Measurements from ENCODE around the gene ABCA2.

Gene ABCA2

DNA sequence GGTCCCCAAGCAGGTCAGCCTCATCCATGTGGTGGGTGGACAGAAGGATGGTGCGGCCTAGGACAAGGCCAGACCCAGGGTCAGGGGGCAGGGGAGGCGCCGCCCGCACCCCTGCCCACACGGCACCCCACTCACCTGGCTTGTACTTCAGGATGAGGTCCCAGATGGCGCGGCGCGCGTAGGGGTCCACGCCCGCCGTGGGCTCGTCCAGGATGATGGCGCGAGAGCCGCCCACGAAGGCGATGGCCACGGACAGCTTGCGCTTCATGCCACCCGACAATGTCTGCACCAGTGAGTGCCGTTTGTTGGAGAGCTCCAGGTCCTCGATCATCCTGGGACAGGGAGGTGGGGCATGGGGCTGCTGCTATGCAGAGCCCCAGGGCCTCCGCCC is 12.5 kb downstream of the ABCA2 start:
- TF ChIP-seq, protein P1, sequence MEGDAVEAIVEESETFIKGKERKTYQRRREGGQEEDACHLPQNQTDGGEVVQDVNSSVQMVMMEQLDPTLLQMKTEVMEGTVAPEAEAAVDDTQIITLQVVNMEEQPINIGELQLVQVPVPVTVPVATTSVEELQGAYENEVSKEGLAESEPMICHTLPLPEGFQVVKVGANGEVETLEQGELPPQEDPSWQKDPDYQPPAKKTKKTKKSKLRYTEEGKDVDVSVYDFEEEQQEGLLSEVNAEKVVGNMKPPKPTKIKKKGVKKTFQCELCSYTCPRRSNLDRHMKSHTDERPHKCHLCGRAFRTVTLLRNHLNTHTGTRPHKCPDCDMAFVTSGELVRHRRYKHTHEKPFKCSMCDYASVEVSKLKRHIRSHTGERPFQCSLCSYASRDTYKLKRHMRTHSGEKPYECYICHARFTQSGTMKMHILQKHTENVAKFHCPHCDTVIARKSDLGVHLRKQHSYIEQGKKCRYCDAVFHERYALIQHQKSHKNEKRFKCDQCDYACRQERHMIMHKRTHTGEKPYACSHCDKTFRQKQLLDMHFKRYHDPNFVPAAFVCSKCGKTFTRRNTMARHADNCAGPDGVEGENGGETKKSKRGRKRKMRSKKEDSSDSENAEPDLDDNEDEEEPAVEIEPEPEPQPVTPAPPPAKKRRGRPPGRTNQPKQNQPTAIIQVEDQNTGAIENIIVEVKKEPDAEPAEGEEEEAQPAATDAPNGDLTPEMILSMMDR (conservative IDR thresholded peaks at IDR 0.05; ENCODE audit: low read depth, low read length): no peak
- no peak overlapping the region for H3K4me3 ChIP-seq (ENCODE audit: low read length)
- DNase-seq (ENCODE audit: low read depth): no peak

DNA sequence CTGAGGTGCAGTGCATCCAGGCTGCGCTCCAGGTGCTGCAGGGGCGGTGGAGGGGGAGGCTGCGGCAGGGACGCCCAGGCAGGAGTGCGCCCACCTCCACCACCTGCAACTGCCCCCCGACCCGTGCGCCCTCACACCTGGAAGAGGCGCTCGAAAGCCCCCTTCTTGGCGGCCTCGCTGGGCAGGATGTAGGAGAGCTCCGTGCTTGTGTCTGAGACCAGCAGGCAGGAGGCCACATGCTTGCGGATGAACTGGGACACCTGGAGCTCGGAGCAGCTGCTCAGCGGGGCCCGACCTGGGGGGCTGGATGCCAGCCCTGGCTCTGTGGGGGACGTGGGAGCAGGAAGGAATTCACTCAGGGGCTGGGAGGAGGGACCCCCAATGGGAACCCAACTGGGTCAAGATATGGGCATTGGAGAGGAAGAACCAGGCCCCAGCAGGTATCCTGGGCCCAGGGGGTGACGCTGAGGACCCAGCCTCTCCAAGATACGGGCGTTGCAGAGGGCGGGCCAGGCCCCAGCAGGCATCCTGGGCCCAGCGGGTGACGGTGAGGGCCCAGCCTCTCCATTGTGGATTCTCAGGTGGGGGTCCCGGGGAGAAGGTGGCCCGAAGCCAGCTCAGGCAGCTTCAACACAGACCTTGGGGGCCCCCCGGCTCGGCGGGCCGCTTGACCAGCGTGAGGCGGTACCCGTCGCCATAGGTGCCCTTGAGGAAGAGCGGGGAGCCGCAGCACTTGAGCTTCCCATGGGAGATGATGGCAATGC is 13.1 kb downstream of the ABCA2 start:
- H3K4me3 ChIP-seq (ENCODE audit: low read length): no peak overlapping the region
- no peak for DNase-seq (ENCODE audit: low read depth)
- TF ChIP-seq, protein P1 (conservative IDR thresholded peaks at IDR 0.05; ENCODE audit: low read depth, low read length): no peak

DNA sequence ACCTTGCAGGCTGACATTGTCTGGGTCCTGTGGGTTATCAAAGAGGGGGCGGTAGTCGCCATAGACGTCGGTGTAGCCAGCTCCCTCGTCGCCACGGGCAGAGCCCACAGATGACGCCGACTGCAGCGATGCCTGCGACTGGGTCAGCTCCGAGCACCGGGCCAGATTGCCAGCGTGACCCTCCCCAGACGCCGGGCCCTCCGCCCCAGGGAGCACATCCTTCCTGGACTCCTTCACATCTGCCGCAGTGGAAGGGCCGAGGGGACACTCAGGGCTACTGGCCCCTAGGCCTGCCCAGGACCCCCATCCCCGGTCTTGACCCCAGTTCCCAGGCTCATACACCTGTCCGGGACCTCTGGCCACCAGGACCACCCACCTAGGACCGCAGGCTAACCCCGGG is 13.9 kb downstream of the ABCA2 start:
- no peak overlapping the region for H3K4me3 ChIP-seq (ENCODE audit: low read length)
- TF ChIP-seq, protein P1 (conservative IDR thresholded peaks at IDR 0.05; ENCODE audit: low read depth, low read length): no peak
- no peak for DNase-seq (ENCODE audit: low read depth)

DNA sequence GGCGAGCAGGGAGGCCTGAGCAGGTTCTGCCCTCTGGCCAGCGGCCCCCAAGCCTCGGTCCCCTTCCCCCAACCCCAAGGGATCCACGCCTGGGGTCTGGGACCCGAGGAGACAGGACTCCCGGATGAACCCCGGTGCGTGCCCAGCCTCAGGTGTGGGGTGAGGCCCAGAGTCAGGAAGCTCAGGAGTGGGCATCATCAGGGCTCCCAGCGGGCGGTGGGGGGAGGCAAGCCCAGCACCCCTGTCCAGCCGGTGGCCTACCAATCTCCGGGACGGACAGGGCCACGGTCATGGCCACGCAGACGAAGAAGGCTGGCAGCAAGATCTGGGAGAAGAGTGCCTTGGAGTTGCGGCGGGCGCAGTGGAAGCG is 14.5 kb downstream of the ABCA2 start:
- TF ChIP-seq, protein P1 (conservative IDR thresholded peaks at IDR 0.05; ENCODE audit: low read depth, low read length): no peak
- DNase-seq (ENCODE audit: low read depth): no peak
- no peak overlapping the region for H3K4me3 ChIP-seq (ENCODE audit: low read length)

DNA sequence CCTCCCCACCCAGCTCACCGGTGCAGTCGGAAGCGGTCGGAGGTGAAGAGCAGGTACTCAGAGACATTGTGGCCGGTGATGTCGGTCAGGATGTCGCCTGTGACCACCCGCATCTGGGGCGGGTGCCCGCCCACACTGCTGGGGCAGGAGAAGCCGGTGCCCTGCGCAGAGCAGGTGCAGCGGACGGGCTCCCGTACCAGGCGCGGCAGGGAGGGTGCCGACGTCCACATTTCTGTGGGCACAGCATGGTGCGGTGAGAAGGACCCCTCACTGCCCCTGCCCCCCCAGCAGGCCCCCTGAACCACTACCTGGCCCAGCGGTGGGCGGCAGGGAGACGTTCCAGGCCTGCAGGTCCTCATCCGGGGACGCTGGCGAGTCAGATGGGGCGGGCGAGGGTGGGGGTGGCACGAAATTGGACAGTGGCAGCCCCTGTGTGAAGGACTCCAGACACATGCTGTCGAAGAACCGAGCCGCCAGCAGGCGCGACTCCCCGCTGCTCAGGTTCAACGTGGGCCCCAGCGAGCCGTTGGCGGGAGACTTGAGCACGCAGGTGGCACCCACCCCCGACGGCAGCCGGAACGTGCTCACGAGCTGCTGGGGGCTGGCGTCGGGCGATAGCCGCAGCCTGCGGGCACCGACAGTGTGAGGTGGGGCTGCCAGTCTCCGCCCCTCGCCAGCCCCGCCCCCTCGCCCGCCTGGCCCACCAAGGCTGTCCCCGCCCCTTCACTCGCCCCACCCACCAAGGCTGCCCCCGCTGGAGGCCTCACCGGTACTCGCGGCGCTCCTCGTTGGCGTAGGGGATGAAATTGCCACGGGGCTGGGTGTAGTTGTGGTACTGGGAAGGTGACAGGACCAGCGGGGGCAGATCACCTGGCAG is 15.1 kb downstream of the ABCA2 start:
- H3K4me3 ChIP-seq (ENCODE audit: low read length): no peak overlapping the region
- TF ChIP-seq, protein P1 (conservative IDR thresholded peaks at IDR 0.05; ENCODE audit: low read depth, low read length): no peak
- no peak for DNase-seq (ENCODE audit: low read depth)

- TF ChIP-seq, protein P1 (conservative IDR thresholded peaks at IDR 0.05; ENCODE audit: low read depth, low read length): no peak
- no peak for DNase-seq (ENCODE audit: low read depth)
- no peak overlapping the region for H3K4me3 ChIP-seq (ENCODE audit: low read length)
Measured at GRCh38 chr9:137011907-137012675, 15.9 kb downstream of the ABCA2 start.
